ACC112 (cell line): ENCODE measurements around the gene RGS11.

ENCODE experiments used
- H2AFZ ChIP-seq: fragments of 200-600 bp; sonication (generic); one replicate; pipeline ENCODE4 v1.6.0; 2017; ENCODE audit warnings: antibody characterized with exemption, low read length; ENCODE audit not compliant: unreplicated experiment
- H3K27ac ChIP-seq: fragments of 200-600 bp; sonication (generic); 2 replicates; pipeline ENCODE4 v1.5.1; 2014; ENCODE audit warnings: low read depth, mild to moderate bottlenecking, antibody characterized with exemption, low read length, moderate library complexity
- H3K27me3 ChIP-seq: fragments of 200-600 bp; sonication (generic); 2 replicates; pipeline ENCODE4 v1.6.1; 2014; ENCODE audit warnings: mild to moderate bottlenecking, antibody characterized with exemption, low read length, moderate library complexity, mixed read lengths; ENCODE audit not compliant: insufficient read depth
- H3K36me3 ChIP-seq: fragments of 200-600 bp; sonication (generic); 2 replicates; pipeline ENCODE4 v1.6.1; 2016; ENCODE audit warnings: mild to moderate bottlenecking, antibody characterized with exemption, low read length, moderate library complexity, mixed read lengths; ENCODE audit not compliant: insufficient read depth
- H3K4me1 ChIP-seq: fragments of 200-600 bp; sonication (generic); one replicate; pipeline ENCODE4 v1.6.1; 2016; ENCODE audit warnings: low read length, mixed read lengths; ENCODE audit not compliant: insufficient read depth, unreplicated experiment, control insufficient read depth
- H3K4me3 ChIP-seq: fragments of 200-600 bp; sonication (generic); 2 replicates; pipeline ENCODE4 v1.5.1; 2014; ENCODE audit warnings: mild to moderate bottlenecking, low read depth, low read length
- H3K79me2 ChIP-seq: fragments of 200-600 bp; sonication (generic); one replicate; pipeline ENCODE4 v1.6.0; 2016; ENCODE audit warnings: low read length; ENCODE audit not compliant: control insufficient read depth, unreplicated experiment, insufficient read depth

RGS11 gene

GRCh38 chr16:275786-276232, at the start of gene RGS11:
Gene RGS11 (minus strand): TSS chr16:275944. CDS start chr16:275911, 33 bp downstream.
- H3K27ac ChIP-seq: no peak within 1 kb of the TSS
- H3K4me1 ChIP-seq: no peaks in the 10 kb centered on the region
- peaks cover 16% of the 10 kb centered on the region; the same call in 1 of the 2 replicates for H3K27me3 ChIP-seq
- H2AFZ ChIP-seq: peak within 1 kb of the TSS; percentile 25
- H3K4me3 ChIP-seq: peak within 1 kb of the TSS; percentile 77
- no peaks in the 10 kb centered on the region for H3K79me2 ChIP-seq
- no peaks in the 10 kb centered on the region for H3K36me3 ChIP-seq

GRCh38 chr16:324451-325334, 48.9 kb upstream of the RGS11 start:
- Histone ChIP-seq H3K36me3 (no peaks in the 10 kb centered on the region; the same call in 1 of the 2 replicates), H3K27me3 (no peaks in the 10 kb centered on the region), H2AFZ (no peak overlapping the region), H3K27ac (no peak overlapping the region), H3K79me2 (peaks cover 18% of the 10 kb centered on the region), H3K4me1 (peaks cover 12% of the 10 kb centered on the region), H3K4me3 (no peak overlapping the region)

GRCh38 chr16:324201-324450, 48.4 kb upstream of the RGS11 start:
- no peaks in the 10 kb centered on the region for H3K27me3 ChIP-seq
- no peak overlapping the region for H3K27ac ChIP-seq
- H2AFZ ChIP-seq: no peak overlapping the region
- no peaks in the 10 kb centered on the region; the same call in 1 of the 2 replicates for H3K36me3 ChIP-seq
- H3K79me2 ChIP-seq: peaks cover 22% of the 10 kb centered on the region
- peaks cover 12% of the 10 kb centered on the region for H3K4me1 ChIP-seq
- no peak overlapping the region for H3K4me3 ChIP-seq

- Histone ChIP-seq H3K36me3 (no peaks in the 10 kb centered on the region; the same call in 1 of the 2 replicates), H2AFZ (no peak overlapping the region), H3K27ac (no peak overlapping the region), H3K4me1 (peaks cover 6% of the 10 kb centered on the region), H3K27me3 (no peaks in the 10 kb centered on the region), H3K79me2 (peaks cover 25% of the 10 kb centered on the region), H3K4me3 (no peak overlapping the region)
Observed at GRCh38 chr16:322476-323143, 46.9 kb upstream of the RGS11 start.

GRCh38 chr16:321532-321931, 45.8 kb upstream of the RGS11 start:
- H3K79me2 ChIP-seq: peaks cover 25% of the 10 kb centered on the region
- H3K4me1 ChIP-seq: no peaks in the 10 kb centered on the region
- no peak overlapping the region for H2AFZ ChIP-seq
- H3K36me3 ChIP-seq: no peaks in the 10 kb centered on the region; the same call in 1 of the 2 replicates
- H3K27me3 ChIP-seq: no peaks in the 10 kb centered on the region
- H3K4me3 ChIP-seq: no peak overlapping the region
- no peak overlapping the region for H3K27ac ChIP-seq

GRCh38 chr16:320206-320605, 44.5 kb upstream of the RGS11 start:
- H3K4me1 ChIP-seq: no peaks in the 10 kb centered on the region
- no peak overlapping the region for H3K27ac ChIP-seq
- H3K79me2 ChIP-seq: peaks cover 25% of the 10 kb centered on the region
- no peak overlapping the region for H3K4me3 ChIP-seq
- H3K27me3 ChIP-seq: no peaks in the 10 kb centered on the region
- H2AFZ ChIP-seq: no peak overlapping the region
- H3K36me3 ChIP-seq: no peaks in the 10 kb centered on the region; the same call in 1 of the 2 replicates

GRCh38 chr16:318628-319027, 42.9 kb upstream of the RGS11 start:
- Histone ChIP-seq H3K4me3 (no peak overlapping the region), H3K4me1 (no peaks in the 10 kb centered on the region), H3K36me3 (no peaks in the 10 kb centered on the region), H3K27ac (no peak overlapping the region), H3K79me2 (peaks cover 19% of the 10 kb centered on the region), H2AFZ (no peak overlapping the region), H3K27me3 (no peaks in the 10 kb centered on the region)

GRCh38 chr16:317583-317982, 41.8 kb upstream of the RGS11 start:
- no peak overlapping the region for H3K27ac ChIP-seq
- H3K4me1 ChIP-seq: no peaks in the 10 kb centered on the region
- no peak overlapping the region for H3K4me3 ChIP-seq
- H3K79me2 ChIP-seq: peaks cover 19% of the 10 kb centered on the region
- H3K27me3 ChIP-seq: no peaks in the 10 kb centered on the region
- no peak overlapping the region for H2AFZ ChIP-seq
- no peaks in the 10 kb centered on the region for H3K36me3 ChIP-seq

GRCh38 chr16:316741-317464, 41.2 kb upstream of the RGS11 start:
- Histone ChIP-seq H3K27me3 (no peaks in the 10 kb centered on the region), H3K79me2 (peaks cover 19% of the 10 kb centered on the region), H2AFZ (no peak overlapping the region), H3K27ac (no peak overlapping the region), H3K36me3 (no peaks in the 10 kb centered on the region), H3K4me1 (no peaks in the 10 kb centered on the region), H3K4me3 (no peak overlapping the region)

GRCh38 chr16:314795-315299, 39.1 kb upstream of the RGS11 start:
- H3K27me3 ChIP-seq: no peaks in the 10 kb centered on the region
- H3K36me3 ChIP-seq: no peaks in the 10 kb centered on the region
- no peak overlapping the region for H3K4me3 ChIP-seq
- no peak overlapping the region for H2AFZ ChIP-seq
- no peak overlapping the region for H3K27ac ChIP-seq
- peaks cover 7% of the 10 kb centered on the region for H3K79me2 ChIP-seq
- H3K4me1 ChIP-seq: no peaks in the 10 kb centered on the region
